ENCODE data around the gene C1QB. TPM values are rescaled to one million over a fixed set of nuclear protein-coding genes. Genes with fewer than 3 reads are reported as not detected.

The C1QB gene
- not detected in 2 replicates for total RNA-seq (2014; rRNA removed; shearing (Covaris generic))

DNA sequence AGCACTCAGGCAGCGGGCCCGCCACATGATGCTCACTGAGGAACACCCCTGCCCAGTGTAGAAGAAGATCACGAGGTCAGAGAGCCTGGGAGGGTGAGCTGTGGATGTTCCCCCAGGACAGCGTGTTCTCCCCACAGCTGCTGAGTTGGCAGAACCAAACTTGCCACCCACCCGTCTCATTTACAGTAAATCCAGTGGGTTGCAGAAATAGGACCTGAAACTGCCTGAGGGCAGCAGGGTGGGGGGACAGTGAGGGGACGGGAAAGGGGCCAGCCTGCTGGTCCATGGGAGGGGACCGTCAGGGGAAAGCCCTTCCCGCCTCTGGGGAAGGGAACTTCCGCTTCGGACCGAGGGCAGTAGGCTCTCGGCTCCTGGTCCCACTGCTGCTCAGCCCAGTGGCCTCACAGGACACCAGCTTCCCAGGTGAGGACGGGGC is at the start of gene C1QB:
Gene C1QB, plus strand, starts transcription at position 356 of the 436 bp plus-strand sequence. CDS start 6,227 bp downstream, outside the sequence.
- DNase-seq (ENCODE audit: low read depth) = no peak

- DNase-seq (ENCODE audit: low read depth) = no peak
Measured at GRCh38 chr1:22606161-22606560, 46.9 kb upstream of the C1QB start.

DNA sequence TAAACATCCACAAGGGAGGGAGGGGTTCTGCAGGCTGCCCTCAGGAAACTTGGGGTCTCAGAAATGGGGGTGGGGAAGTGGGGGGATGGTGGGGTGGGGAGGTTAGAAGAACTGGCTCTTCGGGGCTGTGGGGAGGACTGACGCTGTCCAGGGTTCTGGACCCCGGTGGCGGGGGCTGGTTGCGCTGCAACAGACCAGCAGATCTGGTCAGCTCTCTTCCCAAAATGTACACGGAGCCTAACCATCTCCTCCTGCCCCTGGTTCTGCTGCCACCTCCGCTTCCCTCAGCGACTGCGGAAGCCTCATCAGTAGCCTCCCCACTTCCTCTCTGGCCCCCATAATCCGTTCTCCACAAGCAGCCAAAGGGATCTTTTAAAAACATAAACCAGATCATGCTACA is 45.9 kb upstream of the C1QB start:
- DNase-seq (ENCODE audit: low read depth) = no peak

GRCh38 chr1:22608361-22608760 is 44.7 kb upstream of the C1QB start:
- no peak for DNase-seq (ENCODE audit: low read depth)

DNA sequence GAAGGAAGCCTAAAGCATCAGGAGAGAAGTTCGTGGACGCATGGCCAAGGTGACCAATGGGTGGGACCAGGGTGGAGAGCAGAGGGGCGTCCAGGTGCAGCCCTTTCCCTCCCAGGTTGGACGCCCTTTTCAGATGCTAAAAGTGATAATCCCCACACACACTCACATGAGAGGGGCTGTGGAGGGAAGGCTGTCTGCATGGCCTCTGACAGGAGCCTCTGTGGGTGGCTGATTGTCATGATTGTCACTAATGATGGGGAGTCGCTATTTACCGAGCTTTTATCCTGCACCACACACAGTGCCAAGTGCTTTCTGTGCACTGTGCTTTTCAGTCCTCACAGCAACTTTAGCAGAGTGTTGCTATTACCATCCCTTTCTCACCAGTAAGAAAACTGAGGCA is 43.7 kb upstream of the C1QB start:
- no peak for DNase-seq (ENCODE audit: low read depth)

DNA sequence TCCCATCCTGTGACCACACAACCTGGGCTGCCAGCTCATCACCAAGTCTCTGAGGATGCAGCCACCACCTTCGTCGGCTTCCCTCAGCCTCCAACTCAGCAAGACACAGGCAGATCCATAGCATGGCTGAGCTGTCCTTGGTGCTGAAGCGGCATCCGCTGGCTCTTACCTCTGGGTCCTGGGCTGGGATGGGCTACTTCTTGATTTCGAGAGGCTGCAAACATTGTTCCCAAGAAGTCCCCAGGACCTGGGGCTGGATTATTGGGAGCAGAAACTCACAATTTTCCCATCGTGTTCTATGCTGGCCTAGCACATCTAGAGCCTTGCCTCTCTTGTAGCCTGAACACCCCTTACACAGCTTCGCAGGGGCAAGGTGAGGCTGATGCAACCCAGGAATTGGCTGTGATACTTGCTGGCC is 41.5 kb upstream of the C1QB start:
- peak; percentile 59 for DNase-seq (ENCODE audit: low read depth)

- DNase-seq (ENCODE audit: low read depth) = no peak
Measured at GRCh38 chr1:22612671-22613571, 40.1 kb upstream of the C1QB start.

GRCh38 chr1:22613572-22613918 is 39.5 kb upstream of the C1QB start:
- DNase-seq (ENCODE audit: low read depth) = no peak

DNA sequence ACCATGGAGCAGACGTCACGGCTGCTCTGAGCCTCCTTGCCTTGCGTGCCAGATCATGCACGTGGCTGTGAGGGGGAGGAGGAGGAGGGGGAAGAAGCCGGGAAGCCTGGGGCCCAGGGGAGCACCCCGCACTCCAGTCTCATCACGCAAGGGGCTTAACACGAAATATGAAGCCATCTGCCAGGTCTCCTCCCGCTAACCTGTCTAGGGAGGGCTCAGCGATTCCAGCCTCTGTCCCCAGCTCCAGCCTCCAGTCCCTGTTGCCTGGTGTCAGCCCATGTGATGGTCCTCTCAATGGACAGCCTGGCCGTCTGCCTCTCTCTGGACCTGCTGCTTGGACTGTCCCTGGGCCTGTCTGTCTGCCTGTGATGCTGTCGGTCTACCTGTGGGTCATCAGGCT is 39.1 kb upstream of the C1QB start:
- DNase-seq (ENCODE audit: low read depth) = no peak

GRCh38 chr1:22615886-22616285 is 37.1 kb upstream of the C1QB start:
- DNase-seq (ENCODE audit: low read depth) = no peak

DNA sequence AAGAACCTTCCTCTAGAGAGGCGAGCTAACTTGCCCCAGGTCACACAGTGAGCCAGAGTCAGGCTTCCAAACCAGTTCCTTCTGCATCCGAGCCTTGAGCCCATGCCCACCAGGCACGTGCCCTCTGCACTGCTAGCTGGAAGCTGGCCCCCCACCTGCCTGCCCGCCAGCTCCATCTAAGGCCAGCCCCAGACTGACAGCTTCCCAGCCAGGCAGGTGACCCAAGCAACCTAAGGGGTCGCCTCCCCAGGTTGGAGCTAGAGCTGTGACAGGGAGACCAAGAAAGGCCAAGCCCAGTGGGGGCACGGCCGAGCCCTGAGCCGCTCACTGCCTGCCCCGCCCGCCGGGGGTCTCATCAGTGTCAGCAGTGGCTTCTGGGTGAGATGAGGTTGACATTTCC is 36.5 kb upstream of the C1QB start:
- no peak for DNase-seq (ENCODE audit: low read depth)

GRCh38 chr1:22618056-22618455 is 35.0 kb upstream of the C1QB start:
- no peak for DNase-seq (ENCODE audit: low read depth)

- DNase-seq (ENCODE audit: low read depth) = peak; percentile 42
Measured at GRCh38 chr1:22619252-22619651, 33.8 kb upstream of the C1QB start.

GRCh38 chr1:22619798-22620197 is 33.2 kb upstream of the C1QB start:
- DNase-seq (ENCODE audit: low read depth) = no peak

DNA sequence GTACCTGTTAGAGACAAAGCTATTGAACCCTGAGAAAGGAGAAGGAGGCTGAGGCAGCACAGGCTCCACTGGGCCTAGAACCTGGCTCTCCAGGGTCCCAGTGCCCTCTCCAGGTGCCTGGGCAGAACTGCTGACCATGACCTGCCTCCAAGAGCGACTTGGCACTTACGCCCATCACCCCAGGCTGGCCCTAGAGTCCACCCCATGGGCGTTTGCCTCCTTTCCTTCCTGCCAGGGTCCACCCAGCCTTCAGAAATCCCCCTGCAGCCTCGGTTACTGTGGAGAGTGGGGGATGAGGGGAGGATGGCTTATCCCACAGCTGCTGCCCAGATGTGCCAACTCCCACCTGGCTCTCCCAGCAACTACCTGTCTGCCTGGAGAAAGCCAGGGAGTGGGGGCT is 31.3 kb upstream of the C1QB start:
- no peak for DNase-seq (ENCODE audit: low read depth)

- DNase-seq (ENCODE audit: low read depth) = peak; percentile 24
Measured at GRCh38 chr1:22625262-22625925, 27.6 kb upstream of the C1QB start.

DNA sequence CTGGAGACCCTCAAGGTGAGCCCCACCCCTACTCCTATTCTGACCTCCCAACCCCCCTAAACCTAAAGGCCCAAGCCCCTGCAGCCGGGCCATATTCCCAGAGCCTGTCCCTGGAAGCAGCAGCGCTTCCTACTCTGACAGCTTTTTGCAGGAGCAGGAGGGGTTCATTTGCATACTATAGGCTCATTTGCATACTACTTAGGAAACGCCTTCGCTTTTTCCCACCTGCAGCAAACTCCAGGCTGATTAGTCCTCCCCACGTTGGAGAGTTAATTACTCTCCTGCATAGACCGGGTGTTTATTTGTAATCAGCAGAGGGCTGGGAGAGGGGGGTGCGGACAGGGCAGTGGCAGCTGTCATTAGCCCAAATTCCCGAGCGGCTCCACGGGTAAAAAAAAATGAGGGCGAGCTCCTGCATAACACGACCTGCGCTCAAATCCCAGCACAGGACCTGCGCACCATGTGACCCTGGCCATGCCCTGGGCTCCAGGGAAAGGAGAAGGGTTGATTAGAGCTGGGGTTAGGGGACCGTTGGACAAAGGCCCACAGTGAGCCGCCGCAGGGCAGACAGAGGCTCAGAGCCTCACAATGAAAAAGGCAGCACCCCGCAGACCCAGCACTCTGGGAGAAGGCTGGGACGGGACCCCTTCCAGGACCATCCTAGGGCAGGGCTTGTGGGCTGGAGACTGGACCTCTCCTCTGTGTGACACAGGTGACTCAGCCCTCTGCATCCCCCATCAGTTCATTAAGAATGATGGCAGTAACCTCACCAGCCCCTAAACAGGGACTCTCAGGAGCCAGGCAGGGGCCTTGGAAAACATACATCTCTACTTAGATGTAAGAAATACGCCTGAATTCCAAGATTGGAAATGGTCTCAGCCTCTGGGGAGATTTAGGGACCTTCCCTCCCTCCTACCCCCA is 26.5 kb upstream of the C1QB start:
- DNase-seq (ENCODE audit: low read depth) = no peak

DNA sequence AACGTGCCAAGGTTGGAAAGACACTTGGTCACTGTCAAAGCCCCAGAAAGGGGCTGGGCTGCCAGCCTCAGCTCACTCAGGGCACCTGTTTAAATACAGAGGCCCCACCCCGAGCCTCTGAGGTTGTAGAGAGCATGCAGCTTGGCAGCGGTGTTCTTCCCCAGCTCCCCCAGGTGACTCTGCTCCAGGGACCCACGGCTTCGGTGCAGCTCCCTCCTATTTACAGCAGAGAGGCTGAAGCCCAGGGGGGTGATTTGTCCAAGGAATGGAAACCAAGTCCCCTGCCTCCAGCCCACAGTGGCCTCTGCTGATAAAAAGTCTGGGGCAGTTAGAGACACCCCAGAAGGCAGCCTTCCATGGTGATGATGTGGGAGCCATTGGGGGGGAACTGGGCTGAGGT is 25.7 kb upstream of the C1QB start:
- DNase-seq (ENCODE audit: low read depth) = no peak

GRCh38 chr1:22628698-22629444 is 24.2 kb upstream of the C1QB start:
- DNase-seq (ENCODE audit: low read depth) = no peak

- DNase-seq (ENCODE audit: low read depth) = no peak
Measured at GRCh38 chr1:22629886-22630285, 23.1 kb upstream of the C1QB start.

DNA sequence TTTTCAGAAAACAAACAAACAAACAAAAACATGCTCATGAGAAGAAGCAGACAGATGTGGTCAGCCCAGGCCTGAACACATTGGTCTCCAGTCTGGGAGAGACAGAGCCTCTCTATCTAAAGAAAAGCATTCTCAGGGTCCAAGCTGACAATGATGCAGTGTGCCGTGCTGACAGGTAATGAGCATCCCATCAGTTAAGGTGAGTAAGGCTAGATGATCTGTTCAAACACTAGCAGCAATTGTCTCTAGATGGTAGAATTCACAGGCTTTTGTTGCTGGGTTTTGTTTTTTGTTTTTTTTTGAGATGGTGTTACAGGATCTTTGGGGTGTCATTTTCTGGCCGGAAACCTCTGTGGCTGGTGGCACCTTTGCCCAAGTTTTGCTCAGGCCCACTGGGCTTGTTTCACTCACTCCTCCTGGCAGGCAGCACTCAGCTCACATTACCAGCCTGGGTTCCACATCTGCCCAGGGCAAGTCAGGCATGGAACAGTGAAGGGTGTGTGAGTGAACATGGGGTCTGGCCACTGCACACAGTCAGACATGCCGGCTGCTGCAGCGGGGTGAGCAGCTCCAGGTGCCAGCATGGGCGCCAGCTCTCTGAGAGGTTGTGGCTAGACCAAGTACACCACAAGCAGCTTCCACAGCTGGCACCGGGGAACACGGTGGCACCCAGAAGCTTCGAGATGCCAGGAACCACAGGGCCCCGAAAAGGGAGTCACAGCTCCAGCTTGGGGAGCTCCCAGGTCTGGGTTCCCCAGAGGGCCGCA is 19.2 kb upstream of the C1QB start:
- no peak for DNase-seq (ENCODE audit: low read depth)

Data from M059J (cell line).